ENCODE measurements around the gene GRIK3.

Gene GRIK3

DNA sequence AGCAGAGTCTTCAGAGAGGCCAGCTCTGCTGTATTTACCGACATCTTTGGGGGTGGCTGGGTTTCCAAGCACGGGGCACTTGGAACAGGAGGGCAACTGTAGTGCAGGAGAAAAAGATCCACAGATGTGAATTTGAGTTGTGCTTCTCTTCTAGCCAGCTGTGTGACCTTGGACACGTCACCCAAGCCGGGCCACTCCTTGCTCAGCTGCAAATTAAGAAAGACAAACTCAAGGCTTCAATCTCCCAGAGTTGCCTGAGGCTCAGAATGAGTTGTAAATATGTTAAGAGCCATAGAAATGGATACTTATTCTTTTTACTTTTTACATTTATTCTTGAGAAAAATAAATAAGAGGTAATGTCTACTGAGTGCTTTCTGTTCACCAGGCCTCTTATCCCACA, 24.3 kb downstream of the GRIK3 start:
- no peak for DNase-seq

DNA sequence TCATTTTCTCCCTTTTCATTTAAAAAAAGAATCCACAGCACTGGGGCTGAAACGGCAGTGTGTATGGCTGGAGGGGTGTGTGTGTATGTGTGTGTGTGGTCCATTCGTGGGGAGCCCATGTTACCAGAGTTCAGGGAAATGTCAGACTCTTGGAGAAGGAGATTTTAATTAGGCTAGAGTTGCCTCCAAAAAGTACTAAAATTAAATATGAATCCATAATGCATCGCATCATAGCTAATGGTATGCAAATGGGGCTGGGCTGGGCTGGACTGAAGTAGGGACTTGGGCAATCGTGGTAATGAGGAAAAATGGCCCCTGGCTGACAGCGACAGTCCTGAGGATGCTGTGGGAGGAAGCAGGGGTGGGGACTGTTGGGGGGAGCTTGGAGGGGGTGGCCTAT, 24.8 kb downstream of the GRIK3 start:
- no peak for DNase-seq

DNA sequence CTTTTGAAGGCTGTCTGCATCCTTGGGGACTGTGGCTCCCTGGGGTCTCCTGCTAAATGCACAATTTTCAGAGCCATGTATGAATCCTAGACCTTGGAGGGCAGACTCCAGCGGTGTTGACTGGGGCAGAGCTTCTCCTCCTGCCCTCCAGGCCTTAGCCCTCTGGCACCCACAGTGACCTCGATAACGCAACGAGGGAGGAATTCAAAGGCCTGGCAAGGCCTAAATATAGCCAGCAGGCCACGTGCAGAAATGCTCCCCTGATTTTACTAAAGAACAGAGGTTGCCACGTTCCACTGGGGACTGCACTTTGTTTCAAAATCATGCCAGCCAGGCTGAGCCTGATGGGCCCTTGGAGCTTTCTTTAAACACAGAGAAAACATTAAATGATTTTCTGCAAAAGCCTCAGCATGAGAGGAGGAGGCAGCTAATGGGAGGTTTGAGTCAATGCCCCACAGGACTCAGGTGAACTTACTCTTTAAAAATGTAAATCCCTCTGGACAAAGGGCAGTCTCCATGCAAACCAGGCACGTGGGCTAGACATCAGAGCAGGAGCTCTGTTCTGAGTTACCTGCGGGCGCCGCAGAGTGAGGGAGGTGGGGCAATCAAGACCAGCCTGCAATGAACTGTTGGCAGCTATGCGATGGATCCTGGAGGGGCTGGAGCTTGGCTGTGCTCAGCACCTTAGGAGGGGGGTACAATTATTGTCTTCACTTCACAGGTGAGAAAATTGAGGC, 28.0 kb downstream of the GRIK3 start:
- DNase-seq = no peak

DNA sequence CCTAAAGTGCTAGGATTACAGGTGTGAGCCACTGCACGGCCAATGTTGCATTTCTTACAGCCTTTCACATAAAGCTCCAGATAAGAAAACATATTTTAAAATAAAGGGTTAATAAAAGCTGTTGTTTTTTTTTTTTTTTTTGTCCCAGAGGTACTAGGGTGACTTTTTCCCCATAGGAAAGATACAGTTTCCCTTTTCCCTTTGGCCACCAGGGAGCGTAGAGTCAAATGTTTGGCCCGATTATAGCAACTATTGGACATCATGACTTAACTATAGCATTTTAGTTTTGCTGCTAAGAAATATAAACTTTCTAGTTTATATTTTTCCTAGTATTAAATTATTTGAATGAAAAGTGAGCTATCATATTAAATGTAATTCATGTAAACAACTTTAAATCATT, 31.4 kb downstream of the GRIK3 start:
- DNase-seq = no peak

DNA sequence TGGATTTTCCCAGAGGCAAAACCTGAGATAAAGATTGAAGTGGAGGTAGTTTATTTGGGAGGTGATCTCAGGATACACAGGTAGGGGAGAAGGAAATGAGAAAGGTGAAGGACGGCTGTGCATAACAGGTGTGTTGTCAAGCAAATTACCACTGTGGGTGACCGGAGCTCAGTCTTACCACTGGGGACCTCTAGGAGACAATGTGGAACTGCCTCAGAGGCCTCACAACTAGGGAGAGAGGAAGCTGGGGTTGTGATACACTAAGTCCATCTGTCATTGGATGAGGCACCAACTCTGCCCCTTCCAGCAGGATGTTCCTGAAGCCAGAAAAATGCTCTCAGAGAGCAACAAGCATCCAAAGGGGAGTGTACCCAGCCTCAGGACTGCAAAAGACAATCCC, 32.6 kb downstream of the GRIK3 start:
- no peak for DNase-seq

DNA sequence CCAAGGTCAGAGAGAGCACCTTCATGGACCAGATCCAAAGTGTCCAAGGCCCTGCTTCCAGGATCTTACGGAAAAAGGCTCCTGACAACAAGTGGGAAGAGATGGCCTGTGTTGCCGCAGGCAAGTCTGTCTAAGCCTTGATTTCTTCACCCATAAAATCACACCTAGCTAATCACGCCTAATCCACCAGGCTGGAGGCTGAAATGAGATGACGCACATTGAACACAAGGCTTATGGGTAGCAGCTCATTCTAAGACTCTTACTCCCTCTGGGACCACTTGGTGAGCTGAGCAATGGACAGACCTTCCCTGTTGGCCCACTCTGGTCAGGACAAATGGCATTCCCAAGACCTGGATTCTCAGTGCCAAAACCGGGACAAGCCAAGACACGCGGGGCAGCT, 38.2 kb downstream of the GRIK3 start:
- DNase-seq = no peak

DNA sequence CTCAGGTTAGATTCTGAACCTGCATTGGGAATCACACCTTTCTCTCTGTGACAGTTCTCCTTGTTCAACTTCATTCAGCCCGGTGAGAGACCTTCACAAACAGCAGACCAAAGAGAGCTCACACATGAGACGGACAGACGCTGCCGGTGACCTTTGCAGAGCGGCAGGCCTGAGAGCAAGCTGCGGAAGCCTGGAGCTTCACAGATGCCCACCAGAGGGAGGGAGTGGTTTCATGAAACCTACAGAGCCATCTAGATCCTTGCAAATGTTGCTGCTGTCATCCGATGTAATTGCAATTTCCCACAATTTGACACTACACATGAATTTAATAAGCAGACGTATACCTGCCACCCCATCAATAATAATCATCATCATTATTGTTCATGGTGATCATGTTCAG, 39.4 kb downstream of the GRIK3 start:
- no peak for DNase-seq

DNA sequence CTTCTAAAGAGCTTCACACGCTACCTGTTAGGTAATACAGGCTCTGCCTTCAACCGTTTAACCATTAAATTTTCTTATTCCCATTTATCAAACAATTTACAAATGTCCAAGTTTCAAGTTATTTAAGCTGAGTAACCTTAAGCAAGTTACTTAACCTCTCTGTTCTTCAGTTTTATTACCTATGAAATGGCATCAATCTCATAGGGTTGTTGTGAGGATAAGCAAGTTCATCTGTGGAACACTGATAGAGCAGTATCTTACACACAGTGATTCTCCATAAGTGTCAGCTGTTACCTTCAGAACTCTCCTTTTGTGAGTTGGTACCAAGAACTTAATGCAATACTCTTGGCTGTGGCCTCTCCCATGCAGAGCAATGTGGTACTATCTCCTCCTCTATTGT, 40.0 kb downstream of the GRIK3 start:
- DNase-seq = no peak

DNA sequence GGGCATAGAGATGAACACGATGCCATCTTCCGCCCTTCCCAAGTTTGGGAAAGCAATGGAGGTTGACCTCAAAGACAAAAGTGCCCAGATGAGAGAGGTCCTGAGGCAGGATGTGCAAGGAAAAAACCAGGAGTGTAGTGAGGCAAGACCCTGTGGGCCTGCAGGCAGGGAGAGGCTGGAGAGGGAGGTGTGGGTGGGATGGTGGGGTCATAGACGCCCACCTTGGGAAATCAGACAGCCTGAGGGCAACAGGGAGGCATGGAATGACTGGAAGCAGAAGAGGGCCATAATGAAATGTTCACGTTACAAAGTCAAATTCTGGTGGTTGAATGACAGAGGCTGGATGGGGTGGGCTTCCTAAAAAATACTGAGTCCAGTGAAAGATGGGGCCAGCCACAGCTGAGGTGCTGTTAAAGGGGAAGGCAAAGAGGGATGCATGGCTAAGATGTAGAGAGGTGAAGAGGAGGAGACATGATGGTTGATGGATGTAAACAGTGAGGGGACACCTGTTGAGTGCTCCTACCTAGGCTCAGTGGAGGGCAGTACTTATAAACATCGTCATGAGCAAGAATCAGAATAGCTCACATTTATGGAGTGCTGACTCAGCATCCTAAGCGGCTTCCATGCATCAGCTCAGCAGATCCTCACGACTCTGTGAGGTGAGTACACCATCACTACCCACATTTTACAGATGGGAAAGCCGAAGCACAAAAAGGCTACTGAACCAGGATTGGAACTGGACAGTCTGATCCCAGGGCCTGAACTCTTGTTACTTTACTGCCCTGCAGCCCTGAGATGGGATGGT, 42.0 kb downstream of the GRIK3 start:
- no peak for DNase-seq

DNA sequence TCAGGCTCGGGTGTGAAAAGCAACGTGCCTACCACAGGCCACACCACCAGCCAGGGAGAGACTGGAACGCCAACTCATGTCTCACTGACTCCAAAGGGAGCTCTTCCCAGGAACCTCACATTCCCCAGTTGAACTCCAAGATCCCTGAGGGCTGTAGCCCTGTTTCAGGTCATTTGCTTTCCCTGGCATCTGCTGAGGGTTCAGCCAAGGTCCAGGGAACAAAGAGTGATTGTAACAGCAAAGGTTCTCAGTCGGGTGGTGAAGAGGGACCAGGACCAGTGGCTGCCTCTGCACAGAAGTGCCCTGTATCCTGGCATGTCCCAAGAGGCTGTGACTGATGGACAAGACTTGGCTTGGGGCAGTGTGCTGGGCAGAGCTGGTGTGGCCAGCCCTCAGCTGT, 42.8 kb downstream of the GRIK3 start:
- DNase-seq = no peak

DNA sequence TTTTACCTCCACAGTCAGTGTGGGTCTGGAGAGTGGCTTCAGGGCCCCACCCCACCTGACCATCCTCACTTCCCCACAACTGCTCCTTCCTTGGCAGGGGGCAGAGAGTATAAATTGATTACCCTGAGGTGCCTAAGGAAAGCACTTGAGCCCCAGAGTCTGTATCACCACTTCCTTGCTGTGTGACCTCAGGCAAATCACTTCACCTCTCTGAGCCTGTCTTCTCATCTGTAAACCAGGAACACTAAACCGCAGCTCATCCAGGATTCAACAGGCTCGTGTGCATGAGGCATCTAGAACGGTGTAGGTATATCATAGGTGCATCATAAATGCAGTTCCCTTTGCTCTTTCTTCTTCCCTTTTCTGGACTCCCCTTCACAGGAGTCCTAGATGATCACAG, 43.4 kb downstream of the GRIK3 start:
- no peak for DNase-seq

DNA sequence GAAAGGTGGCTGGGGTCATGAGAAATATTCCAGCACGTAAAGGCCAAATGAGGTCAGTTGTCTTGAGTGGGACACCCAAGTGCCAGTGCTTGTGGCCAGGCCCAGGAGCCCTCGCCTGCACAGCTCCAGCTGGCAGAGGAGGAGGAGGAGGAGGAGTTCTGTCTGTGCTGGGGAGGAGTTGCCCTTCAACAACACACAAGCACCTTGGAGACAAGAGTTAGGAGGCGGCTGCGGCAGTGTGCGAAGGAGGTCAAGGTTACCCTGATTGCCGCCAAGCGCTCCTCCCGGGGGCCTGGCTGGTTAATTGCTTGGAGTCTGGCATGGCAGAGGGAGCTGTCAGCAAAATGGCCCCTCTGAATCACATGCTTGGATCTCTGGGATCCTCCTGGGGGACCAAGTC, 45.1 kb downstream of the GRIK3 start:
- no peak for DNase-seq

DNA sequence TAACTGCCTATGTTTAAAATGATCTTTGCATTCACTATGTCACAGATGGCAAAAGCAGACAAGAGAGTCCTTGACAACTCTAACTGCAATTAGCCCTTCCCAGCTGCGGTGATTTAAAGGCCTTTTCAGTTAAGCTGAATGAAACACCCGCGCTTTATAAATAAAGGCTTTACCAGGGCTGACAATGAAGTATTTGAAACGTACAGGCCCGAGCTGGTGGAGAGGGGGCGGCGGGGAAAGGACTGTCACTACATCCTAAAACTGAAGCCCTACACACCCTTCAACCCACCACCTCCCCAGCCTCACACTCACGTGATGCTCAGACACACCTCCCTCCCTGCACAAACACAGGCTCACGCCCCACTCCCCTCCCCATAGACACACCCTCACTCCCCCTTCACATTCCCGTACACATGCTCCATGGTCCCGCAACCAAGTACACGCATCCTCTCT, 45.5 kb downstream of the GRIK3 start:
- no peak for DNase-seq

DNA sequence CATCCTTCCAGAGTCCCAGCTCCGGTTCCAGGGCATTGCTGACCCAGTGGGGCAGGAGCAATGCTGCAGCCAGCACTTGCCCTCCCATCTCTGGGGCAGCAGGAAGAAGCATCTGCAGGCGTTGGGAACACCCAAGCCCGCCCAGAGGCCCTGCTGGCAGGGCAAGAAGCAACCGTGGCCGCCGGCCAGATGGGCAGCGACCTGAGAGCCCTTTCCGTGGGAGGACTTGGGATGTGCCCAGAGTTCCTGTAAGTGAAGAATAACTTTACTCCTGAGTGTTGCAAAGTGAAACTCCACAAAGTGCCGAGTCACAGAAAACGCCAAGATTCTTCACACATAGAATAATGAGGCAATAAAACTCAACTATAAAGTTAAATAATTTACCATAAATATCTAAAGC, 46.0 kb downstream of the GRIK3 start:
- no peak for DNase-seq

DNA sequence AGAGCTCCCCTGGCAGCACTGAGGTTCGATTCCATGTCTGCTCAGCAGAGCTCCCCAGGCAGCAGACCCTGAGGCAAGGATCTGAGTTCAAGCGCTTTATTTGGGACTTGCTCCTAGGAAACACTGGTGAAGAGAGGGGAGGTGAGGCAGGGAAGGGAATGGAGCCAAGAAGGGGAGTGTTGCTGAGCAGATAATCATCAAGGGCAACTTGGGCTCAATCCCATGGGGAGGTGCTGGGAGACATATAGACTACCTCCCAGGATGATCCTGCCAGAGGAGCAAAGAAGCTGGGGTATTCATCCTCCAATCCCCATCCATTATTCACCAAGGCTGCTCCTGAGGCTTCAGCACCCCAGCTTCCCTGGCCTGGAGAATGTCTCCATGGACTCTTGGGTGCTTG, 47.0 kb downstream of the GRIK3 start:
- DNase-seq = no peak

DNA sequence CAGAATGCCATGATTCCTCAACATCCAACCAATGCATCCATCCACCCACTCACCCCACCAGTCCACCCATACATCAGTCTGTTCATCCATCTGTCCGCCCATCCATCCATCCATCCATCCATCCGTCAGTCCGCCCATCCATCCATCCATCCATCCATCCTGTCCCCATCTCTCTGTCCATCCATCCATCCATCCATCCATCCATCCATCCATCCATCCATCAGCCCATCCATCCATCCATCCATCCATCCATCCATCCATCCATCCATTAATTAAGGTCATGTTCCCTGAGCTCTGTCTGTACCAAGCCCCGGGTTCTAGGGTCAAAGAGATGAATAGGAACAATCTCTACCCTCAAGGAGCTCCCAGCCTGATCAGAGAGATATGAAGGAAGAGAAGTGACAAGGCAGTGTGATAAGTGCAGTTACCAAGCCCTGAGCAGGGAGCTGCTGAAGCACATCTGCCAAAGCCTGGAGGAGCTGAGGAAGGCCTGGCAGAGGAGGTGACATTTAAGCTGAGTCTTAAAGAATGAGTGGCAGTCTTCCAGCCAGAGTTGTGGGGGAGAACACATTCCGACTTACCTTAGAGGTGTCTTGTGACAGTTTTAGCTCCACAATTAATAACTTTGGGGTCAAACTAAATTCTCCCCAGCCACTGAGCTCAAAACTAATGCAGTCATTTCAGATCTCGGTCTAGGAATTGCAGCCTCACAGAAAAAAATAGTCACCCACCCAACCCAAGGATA, 47.9 kb downstream of the GRIK3 start:
- DNase-seq = no peak

DNA sequence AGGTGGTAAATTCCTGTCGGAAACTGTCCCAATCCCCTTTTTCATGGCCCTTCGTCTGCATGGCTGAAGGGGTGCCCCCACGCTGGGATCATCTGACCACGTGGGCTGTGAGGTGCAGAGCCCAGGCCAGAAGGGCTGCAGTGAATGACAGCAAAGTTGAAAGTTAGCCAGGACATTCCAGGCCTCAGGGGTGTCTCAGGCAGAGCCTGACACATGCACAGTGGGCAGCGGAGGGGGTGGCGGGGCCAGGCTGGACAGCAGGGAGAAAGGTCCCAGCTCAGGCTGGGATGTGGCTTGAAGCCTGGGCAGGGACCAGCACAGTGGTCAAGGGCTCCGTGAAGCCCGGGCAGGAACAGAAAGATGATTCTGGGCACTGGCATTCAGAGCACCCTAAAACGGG, 49.6 kb downstream of the GRIK3 start:
- DNase-seq = no peak

DNA sequence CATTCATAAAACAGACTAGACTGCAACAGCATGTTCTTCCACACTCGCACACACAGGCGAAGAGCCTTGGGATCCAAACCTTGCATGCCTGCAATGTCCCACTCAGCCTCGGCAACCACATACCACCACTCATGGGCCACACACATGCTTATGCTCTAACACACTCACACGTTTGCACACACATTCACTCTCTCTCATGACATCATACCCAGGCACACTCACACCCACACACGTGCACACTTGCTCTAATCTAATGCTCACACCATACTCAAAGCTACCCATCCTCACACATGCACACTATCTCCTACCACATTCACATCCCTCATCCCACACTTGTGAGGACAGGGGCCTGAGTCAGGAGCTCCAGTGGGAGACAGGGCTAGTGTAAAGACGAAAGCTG, 50.3 kb downstream of the GRIK3 start:
- no peak for DNase-seq

DNA sequence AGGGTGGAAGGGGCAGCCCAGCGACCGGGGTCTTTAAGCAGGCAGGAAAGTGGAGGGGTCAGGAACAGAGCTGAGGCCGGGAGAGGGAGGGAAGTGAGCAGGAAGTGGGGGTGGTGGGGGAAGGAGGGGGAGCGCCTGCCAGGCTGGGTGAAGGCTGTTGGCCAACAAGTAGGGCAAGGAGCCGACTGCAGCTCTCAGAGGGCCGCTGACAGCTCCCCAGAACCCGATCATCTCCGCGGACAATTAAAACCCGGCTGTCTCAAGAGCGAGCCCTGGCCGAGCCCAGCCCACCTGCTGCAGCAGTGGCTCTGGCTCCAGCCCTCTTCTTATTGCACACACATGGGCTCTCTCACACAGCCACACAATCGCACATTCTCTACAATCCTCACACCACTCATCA, 51.6 kb downstream of the GRIK3 start:
- DNase-seq = no peak

DNA sequence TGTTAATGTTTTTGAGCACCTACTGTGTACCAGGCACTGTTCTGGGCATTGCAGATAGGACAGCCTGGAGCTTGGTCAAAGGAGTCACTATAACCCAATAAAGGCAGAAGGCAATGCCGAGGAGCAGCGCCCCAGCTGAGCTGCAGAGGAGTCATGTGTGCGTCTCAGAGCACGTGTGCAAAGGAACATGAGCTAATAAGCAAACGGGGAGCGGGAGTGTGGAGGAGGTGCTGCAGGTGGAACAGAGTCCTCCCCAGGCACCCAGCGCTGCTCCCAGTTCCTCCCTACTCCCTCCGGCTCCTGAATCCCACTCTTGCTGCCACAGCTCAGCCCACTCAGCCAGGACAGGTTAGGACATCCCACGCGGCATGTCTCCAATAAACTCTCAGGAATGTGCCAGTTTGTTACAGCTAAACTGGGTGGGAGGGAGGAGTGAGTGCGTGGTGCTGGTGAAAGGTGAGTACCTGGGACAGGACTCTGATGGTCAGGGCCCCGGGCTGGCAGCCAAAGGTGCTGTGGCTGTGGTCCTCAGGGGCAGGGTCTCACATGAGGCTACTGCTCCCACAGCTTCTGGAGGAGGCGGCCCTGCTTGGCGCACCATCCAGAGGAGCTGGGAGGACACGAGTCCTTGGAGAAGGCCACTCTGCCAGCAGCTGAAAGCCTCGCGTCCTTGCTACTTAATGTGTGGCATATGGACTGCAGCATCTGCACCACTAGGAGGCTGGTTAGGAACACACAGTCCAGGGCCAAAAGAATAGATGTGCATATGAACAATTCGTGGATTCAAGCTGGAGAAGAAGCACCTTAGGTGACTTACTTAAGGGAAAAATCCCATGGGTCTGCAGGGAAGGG, 52.3 kb downstream of the GRIK3 start:
- no peak for DNase-seq

DNA sequence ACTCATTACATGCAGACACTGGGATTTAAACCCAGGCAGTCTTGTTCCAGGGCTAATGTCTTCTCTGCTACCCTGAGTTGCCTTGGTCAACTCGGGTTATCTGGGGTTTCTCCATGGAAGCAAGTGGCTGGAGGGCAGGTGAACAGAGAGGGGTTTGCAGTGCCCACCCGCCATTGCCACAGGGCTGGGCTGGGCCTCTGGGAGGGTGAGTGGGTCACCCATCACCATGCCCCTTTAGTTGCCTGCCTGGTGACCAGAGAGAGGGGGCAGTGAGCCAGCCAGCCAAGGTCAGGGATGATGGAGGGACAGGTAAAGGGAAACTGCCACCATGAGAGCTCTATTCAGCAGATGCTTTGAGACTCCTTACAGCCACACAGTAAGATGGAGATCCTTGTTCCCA, 53.2 kb downstream of the GRIK3 start:
- no peak for DNase-seq

DNA sequence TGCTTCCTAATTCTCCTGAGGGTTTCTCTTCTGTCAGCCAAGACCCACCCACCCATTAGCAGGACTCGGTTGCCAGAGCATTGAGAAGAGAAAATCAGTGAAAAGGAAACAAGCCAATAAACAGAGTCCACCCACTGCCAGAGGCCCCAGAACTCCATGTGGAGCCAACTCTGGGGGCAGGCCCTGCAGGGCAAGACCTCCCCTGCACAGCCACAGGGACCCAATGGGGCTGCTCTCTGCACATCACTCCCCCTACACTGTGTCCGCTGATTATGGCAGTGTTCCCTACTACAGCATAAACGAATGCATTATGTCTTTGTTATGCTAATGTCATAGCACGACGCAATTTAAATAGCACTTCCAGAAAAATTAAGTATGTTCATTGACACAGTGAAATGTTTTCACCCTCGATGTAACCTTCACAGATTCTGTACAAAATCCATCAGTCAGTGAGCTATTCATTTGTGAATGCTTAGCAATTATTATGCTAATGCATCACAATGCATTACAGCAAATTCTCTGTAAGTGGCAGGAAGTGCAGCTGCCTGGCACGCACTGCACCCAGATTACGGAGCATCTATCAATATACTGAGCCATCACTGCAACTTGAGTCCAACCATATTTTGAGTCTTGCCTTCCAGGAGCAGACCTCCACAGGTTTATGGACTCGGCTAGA, 56.4 kb downstream of the GRIK3 start:
- DNase-seq = no peak

All from T-helper 2 cell (primary cell).